Endothelial cell of umbilical vein (primary cell): ENCODE data around the gene PCDH18. TPM values are rescaled to one million over a fixed set of nuclear protein-coding genes. Genes with fewer than 3 reads are reported as not detected.
"Not testable (repeated sequence)": the region's sequence is repeated elsewhere in the genome, so short reads cannot be mapped to it uniquely, and the experiment has no call there.

Source experiments
- BruUV-seq: library from RNA; stranded (reverse); fragments of 400-500 nt; replicated peaks from 2 replicates; lab custom pipeline; 2021; lab: Mats Ljungman, UMichigan
- CTCF ChIA-PET: fragments of 300-600, 350-600 bp; sonication (Branson Sonifier 250); formaldehyde crosslinking; loops from one replicate; lab custom pipeline; 2021; ENCODE audit warnings: antibody characterized with exemption, inconsistent platforms; lab: Charles Lee
- POLR2A ChIA-PET: fragments of 300-600, 350-600 bp; sonication (Branson Sonifier 250); formaldehyde crosslinking; loops from one replicate; lab custom pipeline; 2021; ENCODE audit warnings: antibody characterized with exemption, inconsistent platforms; lab: Charles Lee
- DNase-seq: peaks from one replicate; pipeline ENCODE4 v3.0.0-alpha.2; 2011; ENCODE audit warnings: low read depth, low spot score
- FAIRE-seq: peaks from 2 replicates; lab custom pipeline; 2011; peaks lifted over from hg19 to GRCh38; lab: Jason Lieb, UNC
- H2AFZ ChIP-seq: 2 replicates; pipeline ENCODE4 v1.6.0; 2012; ENCODE audit warnings: low read depth, low read length, control low read depth, inconsistent platforms
- H3K27ac ChIP-seq: 2 replicates; pipeline ENCODE4 v1.5.1; 2011; ENCODE audit warnings: low read depth, mild to moderate bottlenecking, control low read depth, low read length, moderate library complexity; ENCODE audit not compliant: insufficient read depth
- H3K27me3 ChIP-seq, 2 experiments: 2 replicates each; pipeline versions ENCODE4 v1.6.0 to v1.6.1; 2011; ENCODE audit warnings: low read length in 2 of 2, mixed read lengths in 1 of 2; ENCODE audit not compliant: control insufficient read depth in 2 of 2, insufficient read depth in 2 of 2
- H3K36me3 ChIP-seq, 2 experiments: 2 replicates in 1 of 2; 3 replicates in 1 of 2; pipeline ENCODE4 v1.5.1; 2011; ENCODE audit warnings: low read length in 2 of 2, mild to moderate bottlenecking in 1 of 2, moderate library complexity in 1 of 2; ENCODE audit not compliant: control insufficient read depth in 2 of 2, insufficient read depth in 2 of 2; ENCODE audit errors: extremely low read depth in 1 of 2
- H3K4me1 ChIP-seq: 3 replicates; pipeline ENCODE4 v1.5.1; 2011; ENCODE audit warnings: mild to moderate bottlenecking, low read length; ENCODE audit not compliant: control insufficient read depth, insufficient read depth; ENCODE audit errors: extremely low read depth
- H3K4me2 ChIP-seq: 2 replicates; pipeline ENCODE4 v1.6.1; 2011; ENCODE audit warnings: low read length, control low read depth, mixed read lengths; ENCODE audit not compliant: insufficient read depth
- H3K4me3 ChIP-seq, 3 experiments: fragments of 200-600 bp in 1 of 3; sonication (generic), shearing (Covaris generic) in 1 of 3; replicated peaks in 1 of 3; 2 replicates each; pipeline ENCODE4 v1.5.1; 2011 to 2016; ENCODE audit warnings: control low read depth in 3 of 3, low read length in 3 of 3, mild to moderate bottlenecking in 2 of 3, inconsistent platforms in 1 of 3, low read depth in 1 of 3, moderate library complexity in 1 of 3; ENCODE audit not compliant: insufficient read depth in 1 of 3
- H3K79me2 ChIP-seq: 2 replicates; pipeline ENCODE4 v1.6.0; 2012; ENCODE audit warnings: low read length, inconsistent platforms; ENCODE audit not compliant: control insufficient read depth, insufficient read depth
- H3K9ac ChIP-seq: replicated peaks from 2 replicates; pipeline ENCODE3; 2011; ENCODE audit warnings: low read length, control low read depth; ENCODE audit not compliant: insufficient read depth; ENCODE audit errors: extremely low read depth
- H3K9me1 ChIP-seq: replicated peaks from 3 replicates; pipeline ENCODE4 v1.6.0; 2011; ENCODE audit warnings: mild to moderate bottlenecking, low read length; ENCODE audit not compliant: control insufficient read depth, insufficient read depth; ENCODE audit errors: extremely low read depth
- H3K9me3 ChIP-seq: replicated peaks from 2 replicates; pipeline ENCODE4 v1.5.1; 2012; ENCODE audit warnings: low read length, inconsistent platforms; ENCODE audit not compliant: control insufficient read depth, insufficient read depth
- H4K20me1 ChIP-seq: replicated peaks from 2 replicates; pipeline ENCODE3; 2011; ENCODE audit warnings: mild to moderate bottlenecking, low read length; ENCODE audit not compliant: control insufficient read depth, insufficient read depth; ENCODE audit errors: extremely low read depth
- CTCF ChIP-seq, 2 donors: IDR thresholded peaks; 1 replicate in 1 of 2; 2 replicates in 1 of 2; pipeline ENCODE4 v1.5.1; 2011; ENCODE audit warnings: low read length in 2 of 2, mild to moderate bottlenecking in 2 of 2, moderate library complexity in 2 of 2, control low read depth in 1 of 2, inconsistent platforms in 1 of 2, low read depth in 1 of 2; ENCODE audit not compliant: insufficient read depth in 1 of 2; ENCODE audit errors: extremely low read depth in 1 of 2
- FOS ChIP-seq: IDR thresholded peaks from 2 replicates; pipeline ENCODE4 v1.6.1; 2011; ENCODE audit warnings: mild to moderate bottlenecking, low read length, moderate library complexity, borderline replicate concordance; ENCODE audit not compliant: insufficient read depth
- POLR2A ChIP-seq: IDR thresholded peaks from 2 replicates; pipeline ENCODE4 v1.6.1; 2012; ENCODE audit warnings: low read depth, mild to moderate bottlenecking, control low read depth, low read length
- dilution Hi-C: fragments of 300-500 bp; cut with MboI; formaldehyde crosslinking; loops from one replicate; pipeline ENCODE4 v1.15.0; 2019; ENCODE audit warnings: low sequenced_read_pairs; ENCODE audit not compliant: extremely low pct_ligation_motif_present
- intact Hi-C: fragments of 100-400 bp; cut with micrococcal nuclease; formaldehyde crosslinking; loops from one replicate; pipeline ENCODE4 v1.10.0; 2022
- polyA plus RNA-seq, 4 experiments: library from polyadenylated mRNA; depleted of rRNA in 3 of 4; stranded (reverse) in 3 of 4; unstranded in 1 of 4; fragments of >200 nt; gene quantifications; 2 replicates each; pipeline versions ENCODE4 v1.2.1 to v1.2.3, GENCODE V29; 2011 to 2012; ENCODE audit warnings: missing spikeins in 1 of 4
- total RNA-seq: library from RNA; stranded (reverse); gene quantifications from 2 replicates; pipeline ENCODE4 v1.2.3, GENCODE V29; 2021

The PCDH18 gene
- total and polyA plus RNA-seq, 2 donors (not counting 3 experiments of a cell fraction or from before 2014, with no cell fraction given), result 1.5 to 2.2 TPM

- Histone ChIP-seq H4K20me1 (no peaks in the 10 kb centered on the region), H3K4me1 (no peaks in the 10 kb centered on the region), H2AFZ (no peak overlapping the region), H3K4me3 (no peak overlapping the region), H3K9me1 (no peaks in the 10 kb centered on the region), H3K27me3 (no peaks in the 10 kb centered on the region), H3K9me3 (no peaks in the 10 kb centered on the region), H3K4me2 (no peak overlapping the region), H3K27ac (no peak overlapping the region), H3K9ac (no peak overlapping the region), H3K36me3 (no peaks in the 10 kb centered on the region), H3K79me2 (no peaks in the 10 kb centered on the region)
- FAIRE-seq (no peak), DNase-seq (no peak)
- dilution Hi-C loops (no loop called here), intact Hi-C loops (no loop called here)
- ChIA-PET POLR2A (no interaction called here), CTCF (no interaction called here)
- TF ChIP-seq FOS (no peak), POLR2A (no peak), CTCF (IDR thresholded peaks at IDR 0.05; ENCODE audit: extremely low read depth in 1 of 2, insufficient read depth in 1 of 2, low read depth in 1 of 2, low read length in 2 of 2) (no peak)
- no TSS peak for BruUV-seq
These were observed 29.8 kb downstream of the PCDH18 start for GRCh38 chr4:137502339-137503129.

DNA sequence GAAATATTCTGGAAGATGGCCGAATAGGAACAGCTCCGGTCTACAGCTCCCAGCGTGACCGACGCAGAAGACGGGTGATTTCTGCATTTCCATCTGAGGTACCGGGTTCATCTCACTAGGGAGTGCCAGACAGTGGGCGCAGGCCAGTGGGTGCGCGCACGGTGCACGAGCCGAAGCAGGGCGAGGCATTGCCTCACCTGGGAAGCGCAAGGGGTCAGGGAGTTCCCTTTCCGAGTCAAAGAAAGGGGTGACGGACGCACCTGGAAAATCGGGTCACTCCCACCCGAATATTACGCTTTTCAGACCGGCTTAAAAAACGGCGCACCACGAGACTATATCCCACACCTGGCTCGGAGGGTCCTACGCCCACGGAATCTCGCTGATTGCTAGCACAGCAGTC lies 36.0 kb downstream of the PCDH18 start:
- H3K36me3 ChIP-seq, DNase-seq, H3K9me3 ChIP-seq, H3K4me1 ChIP-seq, dilution Hi-C loops, BruUV-seq, H3K27ac ChIP-seq, H3K9ac ChIP-seq, FAIRE-seq, H3K4me3 ChIP-seq, H2AFZ ChIP-seq, CTCF ChIA-PET, H3K27me3 ChIP-seq, intact Hi-C loops, H3K9me1 ChIP-seq, H3K79me2 ChIP-seq, H3K4me2 ChIP-seq, POLR2A ChIA-PET, H4K20me1 ChIP-seq: not testable (repeated sequence)
